PFSK-1 (cell line): ENCODE data around the gene PCDHA3.

Experiments used
- FOXP2 ChIP-seq: optimal IDR thresholded peaks from 2 replicates; pipeline ENCODE3; 2011; ENCODE audit warnings: borderline replicate concordance, control low read depth, inconsistent platforms; ENCODE audit not compliant: insufficient read depth; ENCODE audit errors: extremely low read length, extremely low read depth
- POLR2AphosphoS5 ChIP-seq: IDR thresholded peaks from 2 replicates; pipeline ENCODE4 v1.6.1; 2012; ENCODE audit warnings: low read depth, mild to moderate bottlenecking, control low read depth, low read length, moderate library complexity
- REST ChIP-seq, 2 experiments: IDR thresholded peaks; 2 replicates each; pipeline versions ENCODE4 v1.6.1 to v1.8.0; 2011 to 2012; ENCODE audit warnings: low read depth in 2 of 2, low read length in 2 of 2, control low read depth in 1 of 2, inconsistent platforms in 1 of 2, mild to moderate bottlenecking in 1 of 2, moderate library complexity in 1 of 2; ENCODE audit not compliant: insufficient read depth in 1 of 2
- SIN3A ChIP-seq: IDR thresholded peaks from 2 replicates; pipeline ENCODE4 v1.6.1; 2012; ENCODE audit warnings: mild to moderate bottlenecking, low read length, moderate library complexity, borderline replicate concordance; ENCODE audit not compliant: insufficient read depth
- TAF1 ChIP-seq: IDR thresholded peaks from 2 replicates; pipeline ENCODE4 v1.6.1; 2012; ENCODE audit warnings: low read length, control low read depth, borderline replicate concordance; ENCODE audit not compliant: insufficient read depth

The PCDHA3 gene

GRCh38 chr5:140806834-140807775 lies 6.2 kb downstream of the PCDHA3 start, which contains the start of gene PCDHA4:
Gene PCDHA4 (plus strand): TSS chr5:140807068.
- TF ChIP-seq REST (IDR thresholded peaks at IDR 0.05; ENCODE audit: insufficient read depth in 1 of 2, low read depth in 2 of 2, low read length in 2 of 2) (no peak), FOXP2 (no peak), POLR2AphosphoS5 (no peak), TAF1 (no peak), SIN3A (no peak)

GRCh38 chr5:140808889-140809291 lies 8.0 kb downstream of the PCDHA3 start:
- TF ChIP-seq FOXP2 (no peak), REST (IDR thresholded peaks at IDR 0.05; ENCODE audit: insufficient read depth in 1 of 2, low read depth in 2 of 2, low read length in 2 of 2) (no peak), POLR2AphosphoS5 (no peak)

DNA sequence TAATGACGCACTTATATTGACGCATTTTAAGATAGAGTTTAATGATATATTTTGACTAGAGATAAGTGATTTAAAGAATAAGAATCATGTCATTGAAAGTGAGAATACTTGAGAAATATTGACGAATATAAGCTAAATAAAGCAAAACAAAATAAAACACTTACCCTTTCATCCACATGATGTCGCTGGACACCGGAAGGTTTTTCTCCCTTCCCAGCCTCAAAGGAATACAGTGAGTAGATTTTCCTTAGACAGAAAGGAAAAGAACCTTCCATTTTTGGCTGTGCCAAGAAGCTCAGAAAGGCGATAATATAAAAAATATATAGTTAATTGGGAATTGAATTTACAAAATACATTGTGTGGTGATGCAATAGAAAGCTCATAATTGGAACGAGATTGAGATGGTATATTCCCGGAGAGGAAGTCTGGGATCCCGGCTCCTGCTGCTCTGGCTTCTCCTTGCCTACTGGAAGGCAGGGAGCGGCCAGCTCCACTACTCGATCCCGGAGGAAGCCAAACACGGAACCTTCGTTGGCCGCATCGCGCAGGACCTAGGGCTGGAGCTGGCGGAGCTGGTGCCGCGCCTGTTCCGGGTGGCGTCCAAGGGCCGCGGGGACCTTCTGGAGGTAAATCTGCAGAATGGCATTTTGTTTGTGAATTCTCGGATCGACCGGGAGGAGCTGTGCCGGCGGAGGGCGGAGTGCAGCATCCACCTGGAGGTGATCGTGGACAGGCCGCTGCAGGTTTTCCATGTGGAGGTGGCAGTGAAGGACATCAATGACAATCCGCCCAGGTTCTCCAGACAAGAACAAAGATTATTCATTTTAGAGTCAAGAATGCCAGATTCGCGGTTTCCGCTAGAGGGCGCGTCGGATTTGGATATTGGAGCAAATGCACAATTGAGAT lies 20.8 kb downstream of the PCDHA3 start, which contains the start of gene PCDHA5:
Gene PCDHA5, plus strand, starts transcription at position 239 of the 906 bp plus-strand sequence.
- TF ChIP-seq SIN3A (no peak), TAF1 (no peak), POLR2AphosphoS5 (no peak), FOXP2 (no peak), REST (IDR thresholded peaks at IDR 0.05; ENCODE audit: insufficient read depth in 1 of 2, low read depth in 2 of 2, low read length in 2 of 2) (no peak)

GRCh38 chr5:140822281-140822629 lies 21.4 kb downstream of the PCDHA3 start:
- no peak for TF ChIP-seq SIN3A

- TF ChIP-seq TAF1 (no peak), FOXP2 (no peak), POLR2AphosphoS5 (no peak), REST (IDR thresholded peaks at IDR 0.05; ENCODE audit: insufficient read depth in 1 of 2, low read depth in 2 of 2, low read length in 2 of 2) (no peak), SIN3A (no peak)
Measured at GRCh38 chr5:140823475-140823874, 22.6 kb downstream of the PCDHA3 start.
